Colonic mucosa (tissue), 4 donors: ENCODE measurements around the gene CAMK1. TPM values are rescaled to one million over a fixed set of nuclear protein-coding genes. Genes with fewer than 3 reads are reported as not detected.

Experiments used
- DNase-seq: peaks from one replicate; pipeline ENCODE4 v3.0.0-alpha.2; 2020
- H3K27ac ChIP-seq: fragments of 200-600 bp; one replicate; pipeline ENCODE4 v1.8.0; 2021
- H3K27me3 ChIP-seq: fragments of 200-600 bp; one replicate; pipeline ENCODE4 v1.8.0; 2021
- H3K36me3 ChIP-seq: fragments of 200-600 bp; one replicate; pipeline ENCODE4 v1.8.0; 2021
- H3K4me1 ChIP-seq: fragments of 200-600 bp; one replicate; pipeline ENCODE4 v1.8.0; 2021; ENCODE audit warnings: mild to moderate bottlenecking
- H3K4me3 ChIP-seq: fragments of 200-600 bp; one replicate; pipeline ENCODE4 v1.8.0; 2021
- H3K9ac ChIP-seq, 2 donors: one replicate each; pipeline ENCODE4 v1.7.0; 2013; ENCODE audit warnings: control low read depth in 2 of 2, low read depth in 2 of 2, low read length in 2 of 2
- H3K9me3 ChIP-seq: fragments of 200-600 bp; one replicate; pipeline ENCODE4 v1.8.0; 2021
- CTCF ChIP-seq: fragments of 200-600 bp; IDR thresholded peaks from one replicate; pipeline ENCODE4 v1.8.0; 2022; ENCODE audit warnings: antibody characterized with exemption, mild to moderate bottlenecking
- intact Hi-C: fragments of 100-400 bp; cut with DNase I; formaldehyde crosslinking; loops from one replicate; pipeline ENCODE4 v1.14.1; 2022
- total RNA-seq, 2 donors: library from RNA; stranded (reverse); fragmentation: NEBNext Ultra II Directional in 1 of 2; extraction: Animal tissue kit (Norgen Biotek cat#: 25700) in 1 of 2; gene quantifications; one replicate each; pipeline ENCODE4 v1.2.1, GENCODE V29; 2021
- donor health status: healthy.
- donor health status: DM: no; HTN: no; CAD: no.
- donor health status: DM: no; HTN: no; CAD: no.

The CAMK1 gene
- total RNA-seq, 2 donors from 2014 or later = 7.8 to 16.5 TPM

- H3K36me3 ChIP-seq = no peaks in the 10 kb centered on the region
- no peaks in the 10 kb centered on the region for H3K9me3 ChIP-seq
- no peaks in the 10 kb centered on the region for H3K4me1 ChIP-seq
- no peak overlapping the region for H3K9ac ChIP-seq
- DNase-seq = no peak
- no peak overlapping the region for H3K4me3 ChIP-seq
- intact Hi-C loops = no loop called here
- no peak for TF ChIP-seq CTCF
- H3K27ac ChIP-seq = no peak overlapping the region
- H3K27me3 ChIP-seq = no peaks in the 10 kb centered on the region
These were observed 6.9 kb downstream of the CAMK1 start for GRCh38 chr3:9762871-9763270.

GRCh38 chr3:9761919-9762318 lies 7.8 kb downstream of the CAMK1 start:
- DNase-seq = no peak
- Histone ChIP-seq H3K9me3 (no peaks in the 10 kb centered on the region), H3K4me1 (no peaks in the 10 kb centered on the region), H3K4me3 (no peak overlapping the region), H3K9ac (no peak overlapping the region), H3K27ac (no peak overlapping the region), H3K27me3 (no peaks in the 10 kb centered on the region), H3K36me3 (peaks cover under 1% of the 10 kb centered on the region)
- intact Hi-C loops = no loop called here
- TF ChIP-seq CTCF = no peak

GRCh38 chr3:9760779-9761505 lies 8.8 kb downstream of the CAMK1 start:
- Histone ChIP-seq H3K9ac (no peak overlapping the region), H3K27me3 (no peaks in the 10 kb centered on the region), H3K4me1 (no peaks in the 10 kb centered on the region), H3K4me3 (no peak overlapping the region), H3K9me3 (no peaks in the 10 kb centered on the region), H3K27ac (no peak overlapping the region), H3K36me3 (peaks cover 8% of the 10 kb centered on the region)
- TF ChIP-seq CTCF = no peak
- intact Hi-C loops = no loop called here
- no peak for DNase-seq

GRCh38 chr3:9757427-9757826 lies 12.3 kb downstream of the CAMK1 start:
- DNase-seq = no peak
- no peak overlapping the region for H3K9ac ChIP-seq
- H3K27ac ChIP-seq = no peak overlapping the region
- H3K27me3 ChIP-seq = no peaks in the 10 kb centered on the region
- peaks cover 8% of the 10 kb centered on the region for H3K36me3 ChIP-seq
- no peaks in the 10 kb centered on the region for H3K9me3 ChIP-seq
- H3K4me1 ChIP-seq = no peaks in the 10 kb centered on the region
- intact Hi-C loops = no loop called here
- no peak overlapping the region for H3K4me3 ChIP-seq
- TF ChIP-seq CTCF = no peak

- H3K9ac ChIP-seq = no peak overlapping the region
- H3K4me1 ChIP-seq = peaks cover 7% of the 10 kb centered on the region
- peaks cover 8% of the 10 kb centered on the region for H3K36me3 ChIP-seq
- intact Hi-C loops = no loop called here
- TF ChIP-seq CTCF = no peak
- DNase-seq = no peak
- H3K9me3 ChIP-seq = no peaks in the 10 kb centered on the region
- H3K4me3 ChIP-seq = no peak overlapping the region
- no peak overlapping the region for H3K27ac ChIP-seq
- no peaks in the 10 kb centered on the region for H3K27me3 ChIP-seq
These were observed 15.1 kb downstream of the CAMK1 start for GRCh38 chr3:9754678-9755077.
